MV-4-11 (cell line): ENCODE measurements around the gene OR2H1.

Experiments used
- DNase-seq: peaks from one replicate; lab custom pipeline; 2025; lab: John Stamatoyannopoulos, UW

OR2H1 gene

GRCh38 chr6:29510746-29511300 lies 53.9 kb downstream of the OR2H1 start:
- DNase-seq = no peak
